A549 treated with dexamethasone at 1 μM for 4 hours (cell line): ENCODE results near the gene MCIDAS. TPM values are rescaled to one million over a fixed set of nuclear protein-coding genes. Genes with fewer than 3 reads are reported as not detected.

ENCODE experiments used
- total RNA-seq: library from RNA; stranded (reverse); fragments of 200-300 nt; extraction: Qiagen RNA extraction; gene quantifications from 5 replicates; pipeline ENCODE4 v1.2.3, GENCODE V29; 2022

Gene MCIDAS
- total RNA-seq: 1.4 to 3.0 TPM (median 1.9 TPM) in 5 replicates

DNA sequence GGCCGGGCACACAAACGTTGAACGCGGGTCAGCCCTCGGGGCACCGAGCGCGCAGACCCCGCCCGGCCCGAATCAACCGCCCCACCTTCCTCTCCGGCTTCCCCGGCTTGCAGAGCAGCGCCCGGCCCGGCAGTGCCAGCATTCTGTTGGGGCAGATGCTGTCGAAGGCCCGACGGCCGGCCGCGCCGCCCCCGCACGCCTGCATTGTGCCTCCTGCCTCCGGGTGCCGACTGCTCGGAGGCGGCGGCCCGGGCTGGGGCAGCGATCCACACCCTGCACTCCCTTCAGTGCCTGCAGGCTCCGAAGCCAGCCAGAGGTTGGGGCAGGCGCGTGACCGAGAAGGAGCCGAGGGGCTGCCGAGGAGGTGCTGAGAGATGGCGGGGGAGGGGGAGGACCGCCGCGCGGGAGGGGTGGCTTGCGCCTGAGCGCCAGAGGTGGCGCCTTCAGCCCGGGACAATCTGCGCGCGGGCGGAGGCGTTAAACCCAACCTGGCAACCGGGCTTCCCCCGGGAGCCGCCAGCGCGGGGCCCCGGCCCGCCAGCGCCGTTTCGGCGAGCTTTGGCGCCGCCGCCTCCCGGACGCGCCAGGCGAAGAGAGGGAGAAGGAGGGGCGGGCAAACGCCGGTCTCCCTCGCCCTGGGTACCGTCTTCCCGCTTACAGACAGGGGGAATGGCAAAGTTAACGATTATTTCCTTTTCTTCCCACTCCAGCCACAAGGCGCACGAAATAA is at the start of gene MCIDAS:
Gene MCIDAS (minus strand): TSS at position 382 of the 730 bp plus-strand sequence. CDS start 177 bp downstream, at position 205.

DNA sequence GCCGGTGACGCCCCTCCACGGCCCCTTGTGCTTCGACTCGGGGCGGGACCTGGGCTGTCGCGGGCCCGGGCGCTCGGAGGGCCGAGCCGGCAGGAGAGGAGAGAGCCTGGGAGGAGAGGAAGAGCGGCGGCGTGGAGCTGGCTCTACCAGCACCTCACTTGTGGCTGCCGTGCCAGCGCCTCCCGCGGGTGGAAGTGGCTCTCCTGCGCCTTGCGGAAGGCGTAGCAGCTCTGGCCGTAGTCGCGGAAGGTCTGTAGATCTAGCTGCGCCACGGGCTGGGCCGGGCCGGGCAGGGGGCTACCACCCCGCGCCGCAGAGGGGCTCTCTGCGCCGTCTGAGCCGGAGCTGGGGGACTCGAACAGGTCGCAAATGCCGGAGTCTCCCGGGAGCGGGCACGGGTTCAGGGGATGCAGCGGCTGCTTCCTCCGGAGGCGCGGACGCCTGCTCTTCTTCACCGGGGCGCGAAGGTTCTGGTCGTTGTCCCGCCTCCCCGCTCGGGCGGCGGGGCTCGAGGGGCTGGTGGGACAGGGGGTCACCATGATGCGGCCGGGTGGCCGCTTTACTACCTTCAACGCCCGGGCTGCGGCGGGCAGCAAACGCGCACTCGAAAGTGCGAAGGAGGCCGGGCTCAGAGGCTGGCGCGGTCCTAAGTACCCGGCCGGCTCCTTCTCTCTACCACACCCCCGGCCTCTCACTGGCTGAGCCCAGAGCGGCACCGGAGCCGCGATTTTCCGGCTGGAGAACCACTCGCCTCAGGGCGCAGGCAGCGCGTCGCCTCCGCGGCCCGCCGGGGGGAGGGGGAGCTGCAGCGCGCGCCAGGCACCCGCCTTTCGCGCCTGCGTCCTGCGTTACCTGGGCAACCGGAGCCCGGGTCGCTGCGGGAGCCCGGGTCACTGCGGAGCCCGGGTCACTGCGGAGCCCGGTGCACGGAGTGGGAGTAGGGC is 6.1 kb upstream of the MCIDAS start, which contains the start of gene CCNO:
Gene CCNO (minus strand): TSS at position 624 of the 944 bp plus-strand sequence. CDS start 85 bp downstream, at position 539.

DNA sequence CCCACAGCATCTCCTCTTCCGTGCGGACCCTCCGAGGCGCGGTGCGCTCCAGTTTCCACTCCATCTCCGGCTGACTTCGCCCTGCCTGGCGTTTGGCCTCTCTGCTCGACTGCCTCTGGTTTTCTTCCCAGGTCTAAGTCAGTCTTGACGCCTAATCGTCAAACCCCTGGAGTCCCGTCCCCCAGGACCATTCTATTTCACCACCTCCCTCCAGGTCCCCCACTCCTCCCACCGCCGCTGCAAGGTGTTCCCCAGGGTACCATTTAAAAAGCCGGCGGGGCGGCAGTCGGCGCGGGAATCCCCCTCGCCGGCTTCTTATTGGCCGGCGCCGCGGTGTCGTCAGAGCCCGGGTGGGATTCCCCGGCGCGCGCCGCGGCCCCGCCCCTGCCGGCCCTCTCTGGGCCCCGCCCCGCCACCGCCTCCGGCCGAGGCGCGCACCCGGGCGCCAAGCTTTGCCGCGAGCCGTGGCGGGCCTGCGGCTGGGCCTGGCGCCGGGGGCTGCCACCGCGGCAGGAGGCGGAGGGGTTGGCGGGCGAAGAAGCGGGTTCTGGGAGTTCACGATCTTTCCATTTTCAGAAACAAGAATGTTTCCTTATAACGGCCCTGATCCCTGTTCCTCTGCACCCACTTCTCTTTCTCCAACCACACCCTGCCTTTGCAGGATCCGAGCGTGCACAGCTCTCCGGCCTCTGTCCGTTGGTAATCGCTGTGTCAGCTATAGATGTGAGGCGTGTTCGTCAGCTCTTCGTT is 54.0 kb downstream of the MCIDAS start, which contains the start of gene CDC20B:
Gene CDC20B (minus strand): TSS at position 241 of the 750 bp plus-strand sequence. CDS start 177 bp downstream, at position 64.

Other genes with a start within 250 kb of the MCIDAS start
- not detected in 5 replicates for gene ESM1, start 241.7 kb downstream of the MCIDAS start, total RNA-seq
- not detected in 5 replicates for gene GZMK, start 203.1 kb downstream of the MCIDAS start, total RNA-seq
- gene GZMA, start 124.7 kb downstream of the MCIDAS start, total RNA-seq: not detected in 5 replicates
- gene GPX8, start 67.1 kb downstream of the MCIDAS start, total RNA-seq: 33.0 to 34.8 TPM (median 34.3 TPM) in 5 replicates
- gene CDC20B, start 54.1 kb downstream of the MCIDAS start, total RNA-seq: 0.06 to 0.09 TPM (median 0.08 TPM) in 5 replicates
- gene CCNO, start 6.3 kb upstream of the MCIDAS start, total RNA-seq: 4.0 to 6.1 TPM (median 5.7 TPM) in 5 replicates
- gene DHX29, start 80.4 kb upstream of the MCIDAS start, total RNA-seq: 21.1 to 26.8 TPM (median 25.1 TPM) in 5 replicates
- 31.9 to 45.5 TPM (median 42.5 TPM) in 5 replicates for gene MTREX, start 80.7 kb upstream of the MCIDAS start, total RNA-seq